ENCODE measurements around the gene FXYD7.

Gene FXYD7

DNA sequence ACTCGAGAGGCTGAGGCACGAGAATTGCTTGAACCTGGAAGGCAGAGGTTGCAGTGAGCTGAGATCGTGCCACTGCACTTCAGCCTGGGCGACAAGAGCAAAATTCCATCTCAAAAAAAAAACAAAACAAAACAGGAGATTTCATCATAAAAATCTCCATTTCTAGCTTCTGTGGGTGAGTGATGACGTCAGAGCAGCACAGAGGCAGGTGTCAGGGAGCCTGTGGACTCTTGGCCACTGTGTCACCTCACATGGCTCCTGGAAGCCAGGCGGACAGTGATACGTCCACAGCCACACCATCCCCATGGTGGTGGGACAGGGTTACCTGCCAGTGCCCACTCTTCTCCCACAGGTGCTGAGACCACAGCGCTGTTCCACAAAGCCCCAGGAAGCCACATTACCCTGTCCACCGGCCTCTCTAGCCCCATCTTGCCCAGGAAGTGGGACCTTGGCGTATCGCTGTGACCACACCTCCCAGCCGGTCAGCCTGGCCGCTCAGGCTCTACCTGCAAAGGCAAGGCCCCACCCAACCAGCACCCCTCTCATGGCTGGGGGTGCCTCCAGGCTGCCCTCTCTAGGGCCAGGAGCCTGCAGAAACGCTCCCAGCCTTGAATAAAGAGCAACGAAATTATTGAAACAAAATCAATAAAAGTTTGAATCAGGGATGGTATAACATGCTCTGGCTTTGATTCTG lies 29.9 kb upstream of the FXYD7 start:
- no peak for DNase-seq

DNA sequence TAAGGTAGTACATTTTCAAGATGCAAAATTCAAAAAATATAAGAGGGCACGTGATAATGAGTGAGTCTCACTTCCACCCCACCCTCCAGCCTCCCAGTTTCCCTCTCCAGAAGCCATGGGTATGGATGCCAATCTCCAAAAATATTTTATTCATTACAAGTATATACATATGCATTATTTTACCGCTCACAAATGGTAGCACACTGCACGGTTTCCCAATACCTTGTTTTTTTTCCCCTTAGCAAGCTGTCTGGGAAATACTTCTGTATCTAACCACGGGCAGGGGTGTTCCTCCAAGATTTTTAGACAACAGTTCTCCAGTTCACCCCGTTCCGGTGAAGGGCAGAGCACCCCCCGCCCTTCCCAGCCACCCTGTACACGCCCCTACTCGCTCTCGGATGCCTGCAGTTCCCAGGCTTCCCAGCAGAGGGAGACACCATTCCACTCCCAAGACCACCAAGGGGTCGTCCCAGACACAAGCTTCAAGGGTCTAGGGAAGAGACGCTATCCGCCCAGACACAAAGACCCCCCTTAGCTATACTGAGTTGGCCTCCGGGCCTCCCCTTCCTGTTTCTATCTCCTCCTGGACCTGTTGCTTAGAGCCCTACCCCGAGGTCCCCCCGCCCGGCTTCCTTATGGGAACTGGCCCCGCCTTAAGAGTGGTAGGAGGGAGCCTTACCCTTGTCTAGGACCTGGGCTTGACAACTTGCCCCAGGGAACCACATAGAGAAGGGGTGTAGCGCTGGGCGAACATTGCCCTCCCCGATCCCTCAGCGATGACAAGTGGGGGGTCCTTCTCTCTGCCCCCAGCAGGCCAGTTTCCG lies 28.5 kb upstream of the FXYD7 start:
- peak; percentile 79 for DNase-seq

- DNase-seq, result no peak
Observed at GRCh38 chr19:35115177-35115951, 27.7 kb upstream of the FXYD7 start, which contains the start of gene FXYD3. Gene FXYD3, plus strand, starts transcription at chr19:35115823. Its CDS starts 3,554 bp downstream, at chr19:35119377.

- no peak for DNase-seq
Observed at GRCh38 chr19:35116072-35116801, 26.8 kb upstream of the FXYD7 start.

- DNase-seq, result no peak
Observed at GRCh38 chr19:35117116-35117515, 25.9 kb upstream of the FXYD7 start.

GRCh38 chr19:35117799-35118198 lies 25.3 kb upstream of the FXYD7 start:
- no peak for DNase-seq

DNA sequence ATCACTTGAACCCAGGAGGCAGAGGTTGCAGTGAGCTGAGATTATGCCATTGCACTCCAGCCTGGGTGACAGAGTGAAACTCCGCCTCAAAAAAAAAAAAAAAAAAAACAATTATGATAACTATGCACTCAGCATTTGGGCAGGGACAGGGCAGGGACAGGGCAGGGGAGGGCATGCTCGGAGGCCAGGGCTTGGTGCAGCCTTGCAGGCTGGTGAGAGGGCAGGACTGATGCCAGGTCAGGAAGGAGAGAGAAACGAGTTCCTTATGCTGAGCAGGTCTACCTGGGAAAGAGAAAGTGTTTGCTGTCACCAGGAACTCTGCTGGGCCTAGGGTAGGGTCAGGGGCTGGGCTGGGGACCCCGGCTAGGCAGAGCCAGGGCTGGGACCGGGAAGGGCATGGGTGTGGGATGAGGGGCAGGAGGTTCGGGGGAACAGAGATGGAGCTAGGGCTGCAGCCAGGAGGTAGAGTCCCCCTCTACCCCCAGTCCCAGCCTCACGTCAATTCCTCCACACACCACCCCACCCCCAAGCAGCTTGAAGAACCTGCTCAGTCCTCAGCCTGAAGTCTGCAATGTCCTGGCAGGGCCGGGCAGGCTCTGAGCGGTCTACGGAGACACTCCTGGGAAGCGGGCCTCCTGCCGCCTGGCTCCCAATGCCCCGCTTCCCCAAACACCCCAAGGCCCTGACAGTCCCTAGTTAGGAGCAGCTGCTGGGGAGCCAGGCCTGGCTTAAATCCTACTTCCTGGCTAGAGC lies 24.6 kb upstream of the FXYD7 start:
- no peak for DNase-seq

- DNase-seq, result no peak
Observed at GRCh38 chr19:35119091-35119490, 24.0 kb upstream of the FXYD7 start.

DNA sequence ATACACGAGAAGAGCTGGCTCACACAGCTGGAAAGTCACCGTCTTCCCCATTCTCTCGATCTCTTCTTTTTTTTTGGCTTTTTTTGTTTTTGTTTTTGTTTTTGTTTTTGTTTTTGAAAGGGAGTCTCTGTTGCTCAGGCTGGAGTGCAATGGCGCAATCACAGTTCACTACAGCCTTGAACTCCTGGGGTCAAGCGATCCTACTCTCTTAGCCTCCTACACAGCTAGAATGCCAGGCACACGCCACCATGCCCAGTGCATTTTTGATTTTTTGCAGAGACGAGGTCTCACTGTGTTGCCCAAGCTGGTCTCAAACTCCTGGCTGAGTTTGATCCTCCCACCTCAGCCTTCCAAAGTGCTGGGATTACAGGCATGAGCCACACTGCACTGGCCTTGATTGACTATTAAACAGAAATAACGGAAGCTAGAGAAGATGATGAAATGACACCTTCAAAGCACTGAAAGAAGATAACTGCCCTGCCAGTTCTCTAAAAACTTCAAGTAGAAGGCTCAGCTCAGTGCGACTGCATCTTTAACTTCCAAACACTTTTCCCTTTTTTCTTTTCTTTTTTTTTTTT lies 23.4 kb upstream of the FXYD7 start:
- DNase-seq, result no peak

- no peak for DNase-seq
Observed at GRCh38 chr19:35120492-35120891, 22.6 kb upstream of the FXYD7 start.

GRCh38 chr19:35120898-35121297 lies 22.2 kb upstream of the FXYD7 start:
- DNase-seq, result no peak

DNA sequence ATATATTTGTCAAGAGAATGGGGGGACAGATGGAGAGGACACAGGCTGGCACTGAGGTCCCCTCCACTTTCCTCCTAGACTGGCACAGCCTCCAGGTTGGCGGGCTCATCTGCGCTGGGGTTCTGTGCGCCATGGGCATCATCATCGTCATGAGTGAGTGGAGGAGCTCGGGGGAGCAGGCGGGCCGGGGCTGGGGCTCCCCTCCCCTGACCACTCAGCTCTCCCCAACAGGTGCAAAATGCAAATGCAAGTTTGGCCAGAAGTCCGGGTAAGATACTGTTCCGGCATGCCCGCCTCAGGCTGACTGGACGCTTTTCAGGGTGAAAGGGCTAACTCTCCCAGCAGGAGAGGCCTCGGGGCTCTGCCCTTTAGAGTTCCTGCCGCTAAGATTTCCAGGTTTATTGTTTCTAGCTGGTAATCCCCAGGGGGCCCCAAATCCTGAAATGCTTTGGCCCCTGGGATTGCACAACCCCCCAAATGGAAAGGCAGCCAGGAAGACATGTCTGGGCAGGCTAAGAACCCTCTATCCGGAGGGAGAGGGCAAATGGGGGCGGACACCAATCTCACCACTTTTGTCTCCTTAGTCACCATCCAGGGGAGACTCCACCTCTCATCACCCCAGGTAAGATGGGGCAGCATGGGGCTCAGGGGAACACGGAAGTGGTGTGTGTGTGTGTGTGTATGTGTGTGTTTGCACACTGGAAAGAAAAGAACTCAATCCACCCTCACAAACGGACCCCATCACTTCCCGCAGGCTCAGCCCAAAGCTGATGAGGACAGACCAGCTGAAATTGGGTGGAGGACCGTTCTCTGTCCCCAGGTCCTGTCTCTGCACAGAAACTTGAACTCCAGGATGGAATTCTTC lies 20.1 kb upstream of the FXYD7 start:
- no peak for DNase-seq

- DNase-seq, result no peak
Observed at GRCh38 chr19:35123573-35123972, 19.5 kb upstream of the FXYD7 start.

DNA sequence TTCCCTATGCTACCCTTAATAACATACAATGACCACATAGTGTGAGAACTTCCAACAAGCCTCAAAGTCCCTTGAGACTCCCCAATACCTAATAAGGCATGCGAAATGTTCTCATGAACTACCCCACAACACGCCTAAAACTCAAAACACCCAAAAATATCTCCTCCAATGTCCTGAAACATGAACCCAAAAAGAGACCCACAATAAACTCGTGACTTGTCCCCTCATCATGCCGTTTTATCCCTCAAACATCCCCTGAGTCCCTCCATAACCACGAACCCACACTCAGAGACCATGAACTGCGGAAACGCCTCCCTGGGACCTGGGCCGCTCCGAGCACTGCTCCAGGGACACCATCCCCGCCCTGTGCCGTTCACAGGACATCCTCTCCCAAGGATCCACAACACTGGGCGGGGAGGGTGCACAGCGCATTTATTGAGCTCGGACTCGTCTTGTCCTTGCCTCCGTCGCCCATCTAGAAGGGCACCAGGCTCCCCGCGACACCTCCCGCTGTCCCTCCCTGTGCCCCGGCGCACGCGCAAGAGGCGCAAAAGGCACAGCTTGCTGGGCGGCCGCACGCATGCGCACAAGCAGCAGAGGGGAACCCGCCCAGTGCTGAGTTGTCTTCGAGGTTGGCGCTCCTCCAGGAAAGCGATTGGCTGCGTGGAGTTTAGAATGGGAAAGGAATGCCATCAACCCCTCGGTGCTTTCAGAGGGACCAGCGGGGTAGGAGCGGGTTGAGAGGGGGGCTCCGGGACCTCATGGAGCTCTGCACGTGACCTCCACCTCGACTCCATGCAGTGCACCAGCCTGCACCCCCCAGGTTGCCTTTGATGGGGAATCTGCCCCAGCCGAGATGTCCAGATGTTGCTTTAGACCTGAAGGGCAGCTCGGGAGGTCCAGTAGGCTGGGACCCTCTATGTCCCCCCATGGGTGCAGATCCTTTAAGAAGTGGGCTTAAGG lies 18.7 kb upstream of the FXYD7 start:
- DNase-seq, result peak; percentile 90

GRCh38 chr19:35125270-35125717 lies 17.8 kb upstream of the FXYD7 start:
- DNase-seq, result no peak

GRCh38 chr19:35125749-35126623 lies 17.1 kb upstream of the FXYD7 start:
- DNase-seq, result no peak

- DNase-seq, result no peak
Observed at GRCh38 chr19:35126624-35126959, 16.5 kb upstream of the FXYD7 start.

GRCh38 chr19:35127871-35128270 lies 15.2 kb upstream of the FXYD7 start:
- DNase-seq, result no peak

All from CD4-positive, alpha-beta T cell treated with Interleukin-17A for 4 hours (primary cell).